Muscle of leg (tissue), 11 donors: ENCODE measurements around the gene LRMDA. TPM values are rescaled to one million over a fixed set of nuclear protein-coding genes. Genes with fewer than 3 reads are reported as not detected.
A peak's percentile ranks its signal among the peaks of the same experiment; 100 is the strongest.

Source experiments
- DNase-seq: peaks from one replicate; pipeline ENCODE4 v3.0.0; 2013
- H3K27ac ChIP-seq: one replicate; pipeline ENCODE4 v1.5.1; 2013; ENCODE audit warnings: mild to moderate bottlenecking, low read length, control low read depth
- H3K27me3 ChIP-seq: one replicate; pipeline ENCODE4 v1.6.1; 2013; ENCODE audit warnings: low read length; ENCODE audit not compliant: control insufficient read depth, insufficient read depth
- H3K36me3 ChIP-seq: one replicate; pipeline ENCODE4 v1.6.1; 2013; ENCODE audit warnings: low read length; ENCODE audit not compliant: control insufficient read depth, insufficient read depth
- H3K4me1 ChIP-seq: one replicate; pipeline ENCODE4 v1.6.1; 2013; ENCODE audit warnings: low read length; ENCODE audit not compliant: control insufficient read depth, insufficient read depth
- H3K4me3 ChIP-seq: one replicate; pipeline ENCODE4 v1.5.1; 2013; ENCODE audit warnings: low read length, control low read depth
- H3K9me3 ChIP-seq: replicated peaks from 2 replicates; pipeline ENCODE4 v1.6.1; 2013; ENCODE audit warnings: low read depth, low read length; ENCODE audit not compliant: control insufficient read depth
- WGBS: methylation state at CpG from one replicate; pipeline ENCODE4 v1.1.5; 2013; ENCODE audit warnings: missing lambda C conversion rate; ENCODE audit not compliant: insufficient coverage; 5-methylcytosine and 5-hydroxymethylcytosine counted together
- polyA plus RNA-seq, 8 donors: library from polyadenylated mRNA; unstranded; fragments of 120-200 nt; gene quantifications; one replicate each; pipeline versions ENCODE4 v1.2.1 to v1.2.3, GENCODE V29; 2013; ENCODE audit warnings: inconsistent platforms in 1 of 8, low replicate concordance in 1 of 8; ENCODE audit not compliant: insufficient read length in 8 of 8, insufficient read depth in 1 of 8
- total RNA-seq: library from RNA; stranded (reverse); fragments of 120-200 nt; gene quantifications from one replicate; pipeline ENCODE4 v1.2.4, GENCODE V29; 2013

The LRMDA gene
- total and polyA plus RNA-seq, 9 donors: 4.8 to 7.9 (median 5.7) TPM

DNA sequence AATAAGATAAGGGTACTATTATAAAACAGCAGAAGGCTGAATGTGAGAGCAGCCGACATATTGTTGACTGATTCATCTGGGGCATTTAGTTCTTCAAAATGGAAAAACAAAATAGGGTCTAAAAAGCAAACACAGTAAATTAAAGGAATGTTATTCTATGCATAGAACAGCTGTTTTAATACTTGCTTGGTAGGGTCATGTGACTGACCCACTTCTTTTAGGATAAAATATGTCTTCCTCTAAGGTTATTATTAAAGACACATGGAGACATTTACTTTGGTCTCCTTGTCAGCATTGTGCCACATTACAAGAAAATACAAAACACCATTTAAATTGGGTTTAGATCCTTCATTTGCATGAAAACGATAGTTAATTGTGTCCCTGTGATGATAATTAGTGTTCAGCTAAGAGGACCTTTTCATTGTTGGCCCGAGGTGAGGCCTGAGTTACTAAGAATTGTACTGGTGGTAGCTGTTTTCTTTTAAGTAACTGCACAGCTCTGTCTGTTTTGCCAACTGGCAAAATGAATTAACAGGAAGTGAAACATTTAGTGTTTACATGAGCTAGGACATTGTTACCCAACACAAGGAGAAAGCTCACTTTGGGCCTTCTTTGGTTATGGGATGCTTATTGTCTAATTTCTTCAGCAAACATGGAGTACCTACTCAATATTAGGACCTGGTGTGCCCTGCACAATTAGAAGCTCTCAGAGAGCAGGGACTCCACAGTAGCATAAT lies 764.4 kb downstream of the LRMDA start:
- Histone ChIP-seq H3K36me3 (no peaks in the 10 kb centered on the region), H3K9me3 (no peaks in the 10 kb centered on the region), H3K4me1 (peaks cover 4% of the 10 kb centered on the region), H3K4me3 (no peak overlapping the region), H3K27ac (no peak overlapping the region), H3K27me3 (no peaks in the 10 kb centered on the region)
- WGBS: 60% methylated on average over 1 of the region's 3 CpGs
- peak; percentile 29 for DNase-seq

GRCh38 chr10:76197293-76197692 lies 765.9 kb downstream of the LRMDA start:
- Histone ChIP-seq H3K4me1 (peaks cover 4% of the 10 kb centered on the region), H3K36me3 (no peaks in the 10 kb centered on the region), H3K4me3 (no peak overlapping the region), H3K9me3 (no peaks in the 10 kb centered on the region), H3K27ac (no peak overlapping the region), H3K27me3 (no peaks in the 10 kb centered on the region)
- DNase-seq: no peak
- WGBS: no CpG with 5 or more reads among the region's 4 CpGs

DNA sequence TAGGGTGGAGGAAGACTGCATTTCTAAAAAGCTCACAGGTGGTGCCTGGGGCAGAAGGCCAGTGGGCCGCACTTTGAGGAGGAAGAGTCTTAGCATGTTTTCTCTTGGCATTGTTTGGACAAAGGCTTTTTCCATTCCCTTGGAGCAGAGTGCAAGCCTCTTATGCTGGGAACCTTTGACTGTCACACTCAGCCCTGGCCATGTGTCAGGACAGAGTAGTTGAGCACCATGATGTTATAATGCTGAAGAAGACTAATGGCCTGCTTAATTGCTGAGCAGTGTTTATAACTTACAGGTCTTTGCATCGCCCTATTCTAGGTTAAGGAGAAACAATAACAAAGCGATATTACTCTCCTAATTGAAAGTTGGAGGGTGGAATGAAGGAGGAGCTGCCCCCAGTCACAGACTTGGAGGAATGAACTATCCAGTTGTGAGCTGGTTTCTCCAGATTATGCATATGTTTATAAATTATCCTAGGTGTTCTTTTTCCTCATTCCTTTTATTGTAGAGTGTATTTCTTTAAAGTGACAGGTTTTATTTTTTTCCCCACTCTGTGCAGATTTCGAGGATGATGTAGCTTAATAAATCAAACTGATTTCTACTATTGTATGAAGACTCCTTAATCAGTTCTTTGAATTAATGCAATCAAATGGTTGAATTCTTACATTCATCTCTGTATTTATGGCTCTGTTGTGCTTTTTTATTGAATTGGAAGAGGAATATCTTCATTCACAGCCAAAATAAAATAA lies 767.0 kb downstream of the LRMDA start:
- WGBS: 89% methylated on average over 1 of the region's 4 CpGs
- H3K9me3 ChIP-seq: no peaks in the 10 kb centered on the region
- no peak overlapping the region for H3K4me3 ChIP-seq
- no peak overlapping the region for H3K27ac ChIP-seq
- H3K4me1 ChIP-seq: peaks cover 4% of the 10 kb centered on the region
- H3K27me3 ChIP-seq: no peaks in the 10 kb centered on the region
- H3K36me3 ChIP-seq: no peaks in the 10 kb centered on the region
- no peak for DNase-seq

DNA sequence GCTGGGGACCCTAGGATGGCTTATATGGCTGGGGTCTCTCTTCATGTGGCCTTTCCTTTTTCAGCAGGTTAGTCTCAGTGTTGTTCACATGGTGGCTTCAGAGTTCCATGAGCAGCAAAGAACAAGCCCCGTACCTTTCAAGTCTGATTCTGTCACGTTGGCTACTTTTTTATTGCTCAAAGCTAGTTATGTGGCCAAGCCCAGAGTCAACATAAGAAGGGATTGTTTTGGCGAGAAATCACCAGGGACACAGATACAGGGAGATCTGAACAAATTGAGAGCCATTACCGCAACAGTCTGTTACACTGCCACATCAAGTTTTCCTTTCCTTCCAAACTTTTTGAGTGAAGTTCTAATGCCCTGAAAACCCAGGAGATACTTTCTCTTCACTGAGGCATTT lies 770.5 kb downstream of the LRMDA start:
- Histone ChIP-seq H3K27me3 (no peaks in the 10 kb centered on the region), H3K36me3 (no peaks in the 10 kb centered on the region), H3K4me3 (no peak overlapping the region), H3K9me3 (no peaks in the 10 kb centered on the region), H3K4me1 (no peaks in the 10 kb centered on the region), H3K27ac (no peak overlapping the region)
- WGBS: 73% methylated on average over 3 of the region's 4 CpGs
- no peak for DNase-seq

DNA sequence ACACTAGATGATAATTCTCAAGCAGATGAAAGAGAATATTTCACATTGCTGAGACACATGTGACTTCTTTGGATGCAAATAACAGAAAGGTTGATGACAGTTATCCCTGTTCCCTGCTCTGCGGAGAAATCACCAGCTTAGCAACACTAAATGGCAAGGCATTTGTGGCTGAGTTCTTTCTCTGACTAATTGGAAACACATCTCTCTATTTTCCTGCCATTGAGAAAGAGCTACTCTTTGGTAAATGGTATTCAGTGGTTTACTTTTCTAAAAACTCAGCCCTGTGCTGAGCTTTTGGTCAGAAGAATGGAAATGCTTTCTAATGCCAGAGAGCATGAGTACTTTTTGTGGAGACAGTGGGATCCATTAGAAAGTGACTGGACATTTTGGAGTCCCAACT lies 771.4 kb downstream of the LRMDA start:
- no peaks in the 10 kb centered on the region for H3K4me1 ChIP-seq
- no peak overlapping the region for H3K4me3 ChIP-seq
- no CpG with 5 or more reads among the region's 1 CpG for WGBS
- no peak for DNase-seq
- H3K27ac ChIP-seq: no peak overlapping the region
- no peaks in the 10 kb centered on the region for H3K9me3 ChIP-seq
- H3K27me3 ChIP-seq: no peaks in the 10 kb centered on the region
- H3K36me3 ChIP-seq: no peaks in the 10 kb centered on the region

GRCh38 chr10:76205361-76205760 lies 773.9 kb downstream of the LRMDA start:
- Histone ChIP-seq H3K27ac (no peak overlapping the region), H3K4me1 (no peaks in the 10 kb centered on the region), H3K36me3 (no peaks in the 10 kb centered on the region), H3K27me3 (no peaks in the 10 kb centered on the region), H3K4me3 (no peak overlapping the region), H3K9me3 (no peaks in the 10 kb centered on the region)
- 89% methylated on average over 1 of the region's 2 CpGs for WGBS
- DNase-seq: no peak

GRCh38 chr10:76206797-76207352 lies 775.5 kb downstream of the LRMDA start:
- Histone ChIP-seq H3K4me3 (no peak overlapping the region), H3K27me3 (no peaks in the 10 kb centered on the region), H3K27ac (no peak overlapping the region), H3K9me3 (no peaks in the 10 kb centered on the region), H3K36me3 (no peaks in the 10 kb centered on the region), H3K4me1 (no peaks in the 10 kb centered on the region)
- DNase-seq: no peak
- WGBS: no CpG with 5 or more reads among the region's 8 CpGs

GRCh38 chr10:76209135-76209534 lies 777.7 kb downstream of the LRMDA start:
- no peaks in the 10 kb centered on the region for H3K27me3 ChIP-seq
- H3K9me3 ChIP-seq: no peaks in the 10 kb centered on the region
- 57% methylated on average over 1 of the region's 5 CpGs for WGBS

GRCh38 chr10:76210211-76210610 lies 778.8 kb downstream of the LRMDA start:
- no peaks in the 10 kb centered on the region for H3K9me3 ChIP-seq
- H3K27me3 ChIP-seq: no peaks in the 10 kb centered on the region
- no peak overlapping the region for H3K27ac ChIP-seq
- 63% methylated on average over 1 of the region's 3 CpGs for WGBS
- no peaks in the 10 kb centered on the region for H3K4me1 ChIP-seq
- H3K36me3 ChIP-seq: no peaks in the 10 kb centered on the region
- no peak overlapping the region for H3K4me3 ChIP-seq
- peak; percentile 43 for DNase-seq

More at GRCh38 chr10:76209135-76209534, 777.7 kb downstream of the LRMDA start:
- Histone ChIP-seq H3K4me3 (no peak overlapping the region), H3K4me1 (no peaks in the 10 kb centered on the region), H3K36me3 (no peaks in the 10 kb centered on the region), H3K27ac (no peak overlapping the region)
- DNase-seq: no peak

DNA sequence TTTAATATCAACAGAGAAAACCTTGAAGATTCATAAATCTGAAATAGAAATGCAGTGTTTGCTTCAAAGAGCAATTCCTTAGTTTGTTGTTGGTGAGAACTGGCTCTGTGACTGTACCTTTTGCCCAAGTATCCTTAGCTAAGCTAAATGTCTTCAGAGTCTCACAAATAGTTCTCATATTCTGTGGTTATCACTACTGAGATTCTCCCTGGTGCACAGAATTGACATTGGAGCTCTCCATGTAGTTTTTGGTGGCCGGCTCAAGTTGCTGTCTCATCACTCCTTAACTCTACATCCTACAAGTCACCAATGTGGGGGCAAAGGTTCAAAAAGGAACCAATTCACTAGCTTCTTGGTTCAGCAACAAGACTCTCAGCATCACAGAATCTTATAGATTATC lies 780.3 kb downstream of the LRMDA start:
- WGBS: no CpG with 5 or more reads among the region's 1 CpG
- Histone ChIP-seq H3K27me3 (no peaks in the 10 kb centered on the region), H3K9me3 (no peaks in the 10 kb centered on the region), H3K36me3 (no peaks in the 10 kb centered on the region), H3K27ac (no peak overlapping the region), H3K4me3 (no peak overlapping the region), H3K4me1 (no peaks in the 10 kb centered on the region)
- DNase-seq: no peak
